ENCODE results near the gene RAET1G. TPM values are rescaled to one million over a fixed set of nuclear protein-coding genes. Genes with fewer than 3 reads are reported as not detected.
"Not testable (repeated sequence)": the region's sequence is repeated elsewhere in the genome, so short reads cannot be mapped to it uniquely, and the experiment has no call there.

Gene RAET1G
- total RNA-seq, 1 donor from 2014 or later = not detected

DNA sequence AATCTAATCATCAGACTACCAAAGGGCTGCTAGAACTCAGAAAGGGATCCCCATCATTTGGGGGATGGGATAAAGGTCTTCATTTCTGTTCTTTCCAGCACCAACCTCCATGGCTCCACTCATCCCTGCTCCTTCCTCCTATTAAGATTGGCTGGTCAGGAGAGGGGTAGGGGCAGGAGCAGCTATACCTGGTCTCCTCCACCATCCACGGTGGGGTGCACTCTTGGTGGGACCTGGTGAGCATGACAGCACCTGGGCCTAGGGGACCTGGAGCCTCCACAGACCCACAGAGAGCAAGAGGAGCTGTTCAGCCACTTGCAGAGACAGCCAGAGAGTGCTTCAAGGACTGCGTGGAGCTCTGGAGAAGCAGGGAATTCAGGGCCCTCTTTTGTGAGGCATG is 12.7 kb upstream of the RAET1G start:
- no peak for FAIRE-seq

DNA sequence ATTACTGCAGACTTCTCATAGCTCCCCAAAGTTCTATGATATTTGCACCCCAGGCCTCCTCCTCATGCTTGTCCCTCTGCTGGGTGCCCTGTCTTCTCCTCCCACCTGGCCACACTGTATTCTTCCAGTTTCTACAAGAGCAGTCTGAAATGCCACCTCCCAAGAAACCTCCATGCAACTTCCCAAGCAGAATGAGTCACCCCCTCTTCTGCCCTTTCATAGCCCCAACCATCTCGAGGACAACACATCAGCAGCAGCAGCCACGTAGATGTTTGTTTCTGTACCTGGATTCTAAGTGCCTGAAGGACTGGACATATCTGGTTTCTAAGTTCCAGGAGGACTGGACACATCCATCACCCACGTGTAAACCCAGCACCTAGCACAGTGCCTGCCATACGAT is 12.3 kb upstream of the RAET1G start:
- DNase-seq (ENCODE audit: low spot score in 2 of 2) = no peak
- no peak for FAIRE-seq

More for the DNA sequence above, 12.7 kb upstream of the RAET1G start:
- DNase-seq (ENCODE audit: low spot score in 2 of 2) = no peak

- DNase-seq (ENCODE audit: low spot score in 2 of 2) (peak; percentile 54 to 59), FAIRE-seq (peak; percentile 28)
Observed at GRCh38 chr6:149934249-149935156, 11.6 kb upstream of the RAET1G start.

- FAIRE-seq (no peak), DNase-seq (ENCODE audit: low spot score in 2 of 2) (no peak)
Observed at GRCh38 chr6:149933461-149933860, 10.5 kb upstream of the RAET1G start.

DNA sequence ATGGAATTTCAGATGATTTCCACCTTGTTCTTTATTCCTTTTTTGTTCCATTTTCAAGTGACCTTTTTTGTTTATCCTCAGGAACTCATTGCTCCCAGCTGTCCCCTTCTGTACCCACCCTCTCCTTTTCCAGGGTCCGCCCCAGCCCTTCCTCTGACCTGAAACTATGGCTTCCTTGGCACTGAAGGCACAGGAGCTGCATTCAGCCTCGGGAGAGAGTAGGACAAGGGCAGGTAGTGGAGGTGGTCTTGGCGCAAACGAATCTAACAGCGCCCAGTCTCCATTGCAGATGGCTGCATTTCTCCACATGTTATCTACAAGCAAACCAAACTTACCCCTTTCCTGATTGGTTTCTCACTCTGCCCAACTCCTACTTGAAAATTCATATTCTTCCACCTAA is 10.1 kb upstream of the RAET1G start:
- FAIRE-seq (no peak), DNase-seq (ENCODE audit: low spot score in 2 of 2) (no peak)

GRCh38 chr6:149931501-149931900 is 8.6 kb upstream of the RAET1G start:
- DNase-seq (ENCODE audit: low spot score in 2 of 2) (no peak), FAIRE-seq (no peak)

GRCh38 chr6:149929422-149929821 is 6.5 kb upstream of the RAET1G start:
- FAIRE-seq = no peak
- no peak for DNase-seq (ENCODE audit: low spot score in 2 of 2)

- peak; percentile 87 for FAIRE-seq
- not testable (repeated sequence) for DNase-seq (ENCODE audit: low spot score in 2 of 2)
Observed at GRCh38 chr6:149927025-149927424, 4.1 kb upstream of the RAET1G start.

DNA sequence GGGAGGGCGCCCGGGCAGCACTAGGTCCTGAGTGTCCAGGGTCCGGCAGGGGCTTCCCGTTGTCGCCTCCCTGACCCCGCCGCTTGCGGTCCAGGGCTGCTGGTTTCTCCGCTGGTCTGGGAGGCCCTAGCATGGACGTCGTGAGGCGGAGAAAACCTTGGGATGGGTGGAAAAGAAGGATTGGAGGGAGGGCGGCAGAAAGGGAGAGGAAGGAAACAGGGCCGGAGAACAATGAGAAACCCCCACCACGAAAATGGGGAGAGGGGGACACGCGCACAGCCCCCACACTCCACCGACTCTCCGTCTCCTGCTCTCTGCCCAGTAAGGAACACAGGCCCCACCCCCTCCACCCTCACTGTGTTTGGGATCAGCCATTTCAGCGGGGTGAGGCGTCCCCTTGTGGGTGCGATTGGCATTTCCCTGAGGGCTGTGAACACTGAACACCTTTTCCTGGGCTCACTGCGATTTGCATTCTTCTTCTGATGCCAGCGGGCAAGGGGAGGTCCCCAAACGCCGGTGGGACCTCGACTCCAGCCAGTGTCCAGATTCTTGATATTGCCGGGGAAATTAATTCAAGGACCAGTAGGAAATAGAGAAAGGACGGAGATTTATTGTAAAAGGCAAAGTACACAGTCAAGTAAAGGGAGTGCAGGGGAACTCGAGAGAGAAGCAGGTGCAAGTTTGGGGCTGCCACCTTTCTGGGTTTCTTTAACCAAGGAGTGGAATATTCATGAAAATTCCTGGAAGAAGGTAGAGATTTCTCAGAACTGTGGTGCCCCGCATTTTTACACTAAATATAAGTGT is 3.3 kb upstream of the RAET1G start:
- no peak for FAIRE-seq
- no peak for DNase-seq (ENCODE audit: low spot score in 2 of 2)

- no peak for DNase-seq (ENCODE audit: low spot score in 2 of 2)
- no peak for FAIRE-seq
Observed at GRCh38 chr6:149925253-149925973, 2.5 kb upstream of the RAET1G start.

DNA sequence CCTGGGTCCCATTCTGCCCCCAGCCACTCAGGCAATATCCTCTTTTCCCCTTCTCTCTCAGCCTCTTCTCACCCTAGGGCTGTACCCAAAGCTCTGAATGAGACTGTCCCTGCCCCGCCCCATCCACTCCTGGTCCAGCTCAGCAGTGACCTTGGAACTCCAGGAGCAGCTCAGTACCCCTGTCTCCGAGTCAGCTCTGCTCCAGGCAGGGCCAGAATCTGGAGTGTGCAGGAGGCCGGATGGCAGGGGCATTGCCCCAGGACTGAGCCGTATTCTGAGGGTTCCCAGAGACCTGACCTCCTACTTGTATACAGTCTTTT is 2.0 kb upstream of the RAET1G start:
- FAIRE-seq = no peak
- no peak for DNase-seq (ENCODE audit: low spot score in 2 of 2)

- FAIRE-seq = no peak
- DNase-seq (ENCODE audit: low spot score in 2 of 2) = no peak
Observed at GRCh38 chr6:149924206-149924932, 1.4 kb upstream of the RAET1G start.

DNA sequence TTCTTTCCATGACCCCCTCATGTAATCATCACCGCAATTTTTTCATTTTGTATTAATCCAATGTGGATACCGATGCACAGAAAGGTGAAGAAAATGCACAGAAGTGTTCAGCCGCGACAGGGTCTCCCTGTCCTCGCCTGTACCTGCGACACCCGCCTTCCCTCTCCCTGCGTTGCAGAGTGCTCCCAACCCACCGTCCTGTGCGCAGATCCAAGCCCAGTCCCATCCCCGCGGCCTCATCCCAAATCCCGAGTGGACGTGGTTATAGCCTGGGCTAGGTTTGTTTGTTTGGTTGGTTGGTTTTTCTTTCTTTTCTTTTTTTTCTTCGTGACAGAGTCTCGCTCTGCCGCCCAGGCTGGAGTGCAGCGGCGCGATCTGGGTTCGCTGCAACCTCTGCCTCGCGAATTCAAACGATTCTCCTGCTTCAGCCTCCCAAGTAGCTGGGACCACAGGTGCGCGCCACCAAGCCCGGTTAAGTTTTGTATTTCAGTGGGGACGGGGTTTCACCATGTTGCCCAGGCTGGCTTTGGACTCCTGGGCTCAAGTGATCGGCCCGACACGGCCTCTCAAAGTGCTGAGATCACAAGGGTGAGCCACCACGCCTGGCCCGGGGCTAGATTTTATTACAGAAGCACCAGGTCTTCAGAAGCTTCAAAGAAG is 536 bp upstream of the RAET1G start:
- no peak for FAIRE-seq
- no peak for DNase-seq (ENCODE audit: low spot score in 2 of 2)

DNA sequence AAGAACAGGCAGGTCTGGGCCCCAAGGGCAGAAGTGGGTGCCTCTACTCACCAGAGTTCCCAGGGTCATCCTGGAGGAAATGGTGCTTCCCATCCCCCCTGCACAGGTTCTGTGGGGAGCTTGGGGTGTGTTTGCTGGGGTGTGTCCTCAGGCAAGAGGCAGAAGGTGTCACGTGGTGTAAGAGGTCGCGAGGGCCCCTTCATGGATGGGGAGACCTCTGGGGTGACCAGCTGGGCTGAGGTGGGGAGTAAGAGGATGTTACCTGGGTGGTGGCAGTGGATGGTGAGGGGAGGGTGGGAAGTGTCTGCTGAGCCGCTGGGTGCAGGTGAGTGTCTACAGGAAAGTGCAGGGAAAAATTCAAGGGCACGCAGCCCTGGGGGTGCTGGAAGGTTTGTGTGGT is 830 bp downstream of the RAET1G start:
- DNase-seq (ENCODE audit: low spot score in 2 of 2); FAIRE-seq: not testable (repeated sequence)

- DNase-seq (ENCODE audit: low spot score in 2 of 2) (no peak), FAIRE-seq (no peak)
Observed at GRCh38 chr6:149921361-149921760, 1.6 kb downstream of the RAET1G start.

GRCh38 chr6:149919834-149920225 is 3.1 kb downstream of the RAET1G start:
- DNase-seq (ENCODE audit: low spot score in 2 of 2) = no peak
- no peak for FAIRE-seq

- FAIRE-seq; DNase-seq (ENCODE audit: low spot score in 2 of 2): not testable (repeated sequence)
Observed at GRCh38 chr6:149919126-149919833, 3.6 kb downstream of the RAET1G start.

DNA sequence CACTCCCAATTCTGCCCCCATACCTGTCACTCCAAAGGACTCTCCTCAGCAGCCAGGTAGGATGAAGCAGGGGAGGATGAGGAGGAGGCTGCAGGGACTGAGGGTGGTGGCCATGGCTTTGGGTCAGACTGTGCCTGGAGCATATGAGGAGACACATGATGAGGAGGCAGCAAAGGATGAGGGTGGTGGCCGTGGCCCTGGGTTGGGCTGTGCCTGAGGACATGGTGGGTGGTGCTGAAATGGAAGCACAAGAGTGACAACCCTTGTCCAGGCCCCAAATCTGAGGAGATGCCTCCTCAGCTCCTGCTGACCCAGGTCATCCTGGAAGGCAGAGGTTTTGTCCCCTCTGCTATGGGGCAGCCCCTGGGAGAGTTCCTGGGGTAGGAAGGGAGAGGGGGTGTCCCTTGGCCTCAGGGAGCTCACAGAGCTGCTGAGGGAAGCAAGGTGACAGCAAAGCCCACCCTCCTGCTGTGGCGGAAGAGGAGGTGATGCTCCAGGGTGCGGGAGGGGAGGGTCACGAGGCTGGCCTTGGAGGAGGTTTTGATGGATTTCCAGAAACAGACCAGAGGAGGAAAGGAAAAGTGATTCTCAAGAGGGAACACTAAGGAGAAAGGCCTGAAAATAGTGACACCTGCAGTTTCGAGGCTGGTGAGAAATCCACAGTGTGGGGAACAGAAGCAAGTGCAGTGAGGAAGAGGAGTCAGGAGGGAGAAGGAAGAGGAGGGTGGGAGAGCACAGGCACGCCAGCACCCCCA is 4.6 kb downstream of the RAET1G start:
- FAIRE-seq = no peak
- no peak for DNase-seq (ENCODE audit: low spot score in 2 of 2)
